ENCODE data around the gene AIFM2. TPM values are rescaled to one million over a fixed set of nuclear protein-coding genes. Genes with fewer than 3 reads are reported as not detected.
"Not testable (repeated sequence)": the region's sequence is repeated elsewhere in the genome, so short reads cannot be mapped to it uniquely, and the experiment has no call there.

The AIFM2 gene
- polyA plus RNA-seq, 2 of the 4 experiments (the other 2 are of a cell fraction), result 30.0 to 34.8 TPM

- TF ChIP-seq, protein P1, sequence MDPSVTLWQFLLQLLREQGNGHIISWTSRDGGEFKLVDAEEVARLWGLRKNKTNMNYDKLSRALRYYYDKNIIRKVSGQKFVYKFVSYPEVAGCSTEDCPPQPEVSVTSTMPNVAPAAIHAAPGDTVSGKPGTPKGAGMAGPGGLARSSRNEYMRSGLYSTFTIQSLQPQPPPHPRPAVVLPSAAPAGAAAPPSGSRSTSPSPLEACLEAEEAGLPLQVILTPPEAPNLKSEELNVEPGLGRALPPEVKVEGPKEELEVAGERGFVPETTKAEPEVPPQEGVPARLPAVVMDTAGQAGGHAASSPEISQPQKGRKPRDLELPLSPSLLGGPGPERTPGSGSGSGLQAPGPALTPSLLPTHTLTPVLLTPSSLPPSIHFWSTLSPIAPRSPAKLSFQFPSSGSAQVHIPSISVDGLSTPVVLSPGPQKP (IDR thresholded peaks at IDR 0.05; ENCODE audit: low read depth, low read length), result no peak
Observed at GRCh38 chr10:70160798-70161197, 28.2 kb upstream of the AIFM2 start (continued).

- WGBS (ENCODE audit: missing lambda C conversion rate), result 30% methylated on average over 3 of the region's 3 CpGs
- H3K4me2 ChIP-seq; POLR2A ChIA-PET; ATAC-seq; H3K27ac ChIP-seq; H3K9me3 ChIP-seq; FAIRE-seq; DNase-seq (ENCODE audit: low read depth in 1 of 2, low spot score in 1 of 2); H3K4me3 ChIP-seq: not testable (repeated sequence)
- peaks cover 31% of the 10 kb centered on the region for H3K4me1 ChIP-seq
- CTCF ChIA-PET, result interaction anchor here (1.0 kb wide), 1 partner anchor 8 kb away, joined by 3 read pairs; no protein-coding TSS in a partner anchor
Observed at GRCh38 chr10:70159366-70159765, 26.7 kb upstream of the AIFM2 start.

GRCh38 chr10:70158113-70158512 is 25.5 kb upstream of the AIFM2 start:
- Histone ChIP-seq H3K4me1 (peaks cover 27% of the 10 kb centered on the region), H3K4me3 (no peak overlapping the region), H3K27ac (no peak overlapping the region), H3K9me3 (no peaks in the 10 kb centered on the region), H3K4me2 (no peak overlapping the region)
- POLR2A ChIA-PET, result interaction anchor here (2.0 to 3.8 kb wide), 2 partner anchors 12 to 13 kb away, joined by 7 to 18 read pairs; partner anchors contain the start of genes SAR1A and TYSND1
- ATAC-seq (no peak), DNase-seq (ENCODE audit: low read depth in 1 of 2, low spot score in 1 of 2) (no peak), FAIRE-seq (no peak)
- TF ChIP-seq NPAS2 (CRISPR knock-in tag; IDR thresholded peaks at IDR 0.05; ENCODE audit: borderline replicate concordance), result no peak
- TF ChIP-seq HOXB5 (CRISPR knock-in tag; IDR thresholded peaks at IDR 0.05), result no peak
- TF ChIP-seq JUNB (IDR thresholded peaks at IDR 0.05), result no peak
- no peak for TF ChIP-seq EHF (CRISPR knock-in tag; IDR thresholded peaks at IDR 0.05)
- TF ChIP-seq FOSB (CRISPR knock-in tag; IDR thresholded peaks at IDR 0.05), result no peak
- TF ChIP-seq NR3C1 (IDR thresholded peaks at IDR 0.05), result no peak
- no peak for TF ChIP-seq CEBPB (IDR thresholded peaks at IDR 0.05)
- TF ChIP-seq MAFK (IDR thresholded peaks at IDR 0.05; ENCODE audit: partially characterized antibody), result no peak
- TF ChIP-seq GATA3 (IDR thresholded peaks at IDR 0.05; ENCODE audit: borderline replicate concordance), result no peak
- no peak for TF ChIP-seq RAD21 (conservative IDR thresholded peaks at IDR 0.05 in 1 of 2, IDR thresholded peaks at IDR 0.05 in 1 of 2)
- no peak for TF ChIP-seq POLR2AphosphoS2 (conservative IDR thresholded peaks at IDR 0.05; ENCODE audit: low read length)
- no peak for TF ChIP-seq RARB (CRISPR knock-in tag; IDR thresholded peaks at IDR 0.05)
- TF ChIP-seq CBX8 (IDR thresholded peaks at IDR 0.05), result no peak
- TF ChIP-seq ZC3H11A (IDR thresholded peaks at IDR 0.05), result no peak
- TF ChIP-seq, protein P2, sequence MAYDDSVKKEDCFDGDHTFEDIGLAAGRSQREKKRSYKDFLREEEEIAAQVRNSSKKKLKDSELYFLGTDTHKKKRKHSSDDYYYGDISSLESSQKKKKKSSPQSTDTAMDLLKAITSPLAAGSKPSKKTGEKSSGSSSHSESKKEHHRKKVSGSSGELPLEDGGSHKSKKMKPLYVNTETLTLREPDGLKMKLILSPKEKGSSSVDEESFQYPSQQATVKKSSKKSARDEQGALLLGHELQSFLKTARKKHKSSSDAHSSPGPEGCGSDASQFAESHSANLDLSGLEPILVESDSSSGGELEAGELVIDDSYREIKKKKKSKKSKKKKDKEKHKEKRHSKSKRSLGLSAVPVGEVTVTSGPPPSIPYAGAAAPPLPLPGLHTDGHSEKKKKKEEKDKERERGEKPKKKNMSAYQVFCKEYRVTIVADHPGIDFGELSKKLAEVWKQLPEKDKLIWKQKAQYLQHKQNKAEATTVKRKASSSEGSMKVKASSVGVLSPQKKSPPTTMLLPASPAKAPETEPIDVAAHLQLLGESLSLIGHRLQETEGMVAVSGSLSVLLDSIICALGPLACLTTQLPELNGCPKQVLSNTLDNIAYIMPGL (CRISPR knock-in tag; IDR thresholded peaks at IDR 0.05; ENCODE audit: borderline replicate concordance), result no peak
- WGBS (ENCODE audit: missing lambda C conversion rate), result 89% methylated on average over 2 of the region's 2 CpGs
- CTCF ChIA-PET, result interaction anchor here (0.6 to 3.7 kb wide), 4 partner anchors 9 to 63 kb away, joined by 3 to 34 read pairs (median 10); partner anchors contain the start of gene TYSND1

GRCh38 chr10:70155255-70155838 is 22.7 kb upstream of the AIFM2 start:
- H3K4me3 ChIP-seq, result no peak overlapping the region
- FAIRE-seq, result no peak
- POLR2A ChIA-PET, result interaction anchor here (1.3 to 3.8 kb wide), 2 partner anchors 9 to 15 kb away, joined by 4 to 18 read pairs; partner anchors contain the start of genes SAR1A and TYSND1
- DNase-seq (ENCODE audit: low read depth in 1 of 2, low spot score in 1 of 2), result no peak
- ATAC-seq, result no peak
- H3K9me3 ChIP-seq, result no peaks in the 10 kb centered on the region
- CTCF ChIA-PET, result interaction anchor here (1.8 to 3.7 kb wide), 3 partner anchors 9 to 39 kb away, joined by 5 to 34 read pairs (median 15); partner anchors contain the start of gene TYSND1
- H3K27ac ChIP-seq, result no peak overlapping the region
- no peak overlapping the region for H3K4me2 ChIP-seq
- H3K4me1 ChIP-seq, result peaks cover 1% of the 10 kb centered on the region; the same call in 2 of the 3 replicates
- 60% methylated on average over 3 of the region's 3 CpGs for WGBS (ENCODE audit: missing lambda C conversion rate)
- TF ChIP-seq ESRRA (IDR thresholded peaks at IDR 0.05; ENCODE audit: borderline replicate concordance, low read length), result no peak
- TF ChIP-seq, protein P1 (IDR thresholded peaks at IDR 0.05; ENCODE audit: low read depth, low read length), result no peak
- no peak for TF ChIP-seq RARB (CRISPR knock-in tag; IDR thresholded peaks at IDR 0.05)
- TF ChIP-seq NPAS2 (CRISPR knock-in tag; IDR thresholded peaks at IDR 0.05; ENCODE audit: borderline replicate concordance), result no peak
- TF ChIP-seq MAX (IDR thresholded peaks at IDR 0.05), result no peak
- TF ChIP-seq EP300 (IDR thresholded peaks at IDR 0.05), result no peak
- TF ChIP-seq RCOR1 (IDR thresholded peaks at IDR 0.05; ENCODE audit: low read depth, low read length), result no peak
- no peak for TF ChIP-seq MAZ (IDR thresholded peaks at IDR 0.05; ENCODE audit: borderline replicate concordance, low read depth, low read length)
- TF ChIP-seq ZFP36 (IDR thresholded peaks at IDR 0.05; ENCODE audit: borderline replicate concordance, partially characterized antibody), result no peak
- no peak for TF ChIP-seq KDM5A (IDR thresholded peaks at IDR 0.05)
- TF ChIP-seq HOXB13 (CRISPR knock-in tag; IDR thresholded peaks at IDR 0.05; ENCODE audit: low read depth), result no peak
- TF ChIP-seq POLR2A (IDR thresholded peaks at IDR 0.05; ENCODE audit: low read length), result no peak
- TF ChIP-seq ZC3H11A (IDR thresholded peaks at IDR 0.05), result no peak
- TF ChIP-seq NR3C1 (IDR thresholded peaks at IDR 0.05), result no peak
- TF ChIP-seq, protein P3, sequence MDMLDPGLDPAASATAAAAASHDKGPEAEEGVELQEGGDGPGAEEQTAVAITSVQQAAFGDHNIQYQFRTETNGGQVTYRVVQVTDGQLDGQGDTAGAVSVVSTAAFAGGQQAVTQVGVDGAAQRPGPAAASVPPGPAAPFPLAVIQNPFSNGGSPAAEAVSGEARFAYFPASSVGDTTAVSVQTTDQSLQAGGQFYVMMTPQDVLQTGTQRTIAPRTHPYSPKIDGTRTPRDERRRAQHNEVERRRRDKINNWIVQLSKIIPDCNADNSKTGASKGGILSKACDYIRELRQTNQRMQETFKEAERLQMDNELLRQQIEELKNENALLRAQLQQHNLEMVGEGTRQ (IDR thresholded peaks at IDR 0.05), result no peak
- TF ChIP-seq CHD4 (IDR thresholded peaks at IDR 0.05; ENCODE audit: borderline replicate concordance), result no peak
- no peak for TF ChIP-seq GATA3 (IDR thresholded peaks at IDR 0.05; ENCODE audit: borderline replicate concordance)
- no peak for TF ChIP-seq EHF (CRISPR knock-in tag; IDR thresholded peaks at IDR 0.05)
